Measurements from ENCODE around the gene RAC3.

DNA sequence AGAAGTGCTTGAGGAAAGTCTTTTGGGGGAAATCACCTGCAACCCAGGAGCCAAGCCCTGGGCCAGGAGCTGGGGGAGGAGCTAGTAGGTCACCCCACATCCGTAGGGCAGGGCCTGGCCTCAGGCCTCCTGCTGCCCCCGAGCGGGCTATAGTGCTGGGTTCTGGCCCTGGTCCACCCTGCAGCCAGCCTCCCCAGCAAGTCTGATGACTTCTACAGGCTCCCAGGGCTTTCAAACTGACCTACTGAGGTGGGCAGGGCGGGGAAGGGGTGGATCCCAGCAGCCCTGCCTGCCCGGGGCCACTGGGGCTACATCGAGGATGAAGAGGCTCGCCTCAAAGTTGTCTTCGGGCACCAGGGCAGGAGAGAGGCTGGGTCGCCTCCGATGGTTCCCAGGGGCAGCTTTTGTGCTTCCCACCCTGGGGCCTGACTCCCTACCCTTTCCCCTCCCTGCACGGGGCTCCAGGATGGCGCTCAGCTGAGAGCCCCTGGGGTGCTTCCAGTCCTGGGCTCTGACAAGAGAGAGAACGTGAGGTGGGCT is 13.8 kb upstream of the RAC3 start:
- TF ChIP-seq CTCF (IDR thresholded peaks at IDR 0.05), result no peak
- no peak for TF ChIP-seq POLR2A (IDR thresholded peaks at IDR 0.05)

Measured in esophagus squamous epithelium (tissue), 4 donors.